ENCODE measurements around the gene F2RL1.

DNA sequence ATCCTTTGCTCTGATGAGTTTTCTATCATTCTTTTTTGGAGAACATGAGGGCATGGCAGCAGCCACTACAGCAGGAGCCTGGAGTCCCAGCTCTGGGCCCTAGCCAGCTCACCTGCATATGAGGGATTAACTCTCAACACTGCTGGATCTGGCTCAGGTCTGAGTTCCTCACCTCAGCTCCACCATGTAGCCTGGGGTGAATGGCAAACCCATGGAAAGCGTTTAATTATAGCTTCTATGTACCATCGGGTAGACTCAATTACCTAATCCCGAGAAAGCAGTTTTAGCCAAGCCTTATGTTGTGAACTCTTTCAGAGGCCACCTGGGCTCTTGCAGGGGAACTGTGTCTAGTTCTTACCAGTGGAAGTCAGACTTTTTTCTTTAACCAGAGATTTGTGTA lies 27.1 kb downstream of the F2RL1 start:
- no peak for TF ChIP-seq EZH2 (IDR thresholded peaks at IDR 0.05; ENCODE audit: insufficient read depth, poor library complexity, severe bottlenecking)
- TF ChIP-seq EZH2phosphoT487 (IDR thresholded peaks at IDR 0.05; ENCODE audit: insufficient read depth, low read depth), result no peak
